ENCODE measurements around the gene OTUD6A.
"Not testable (repeated sequence)": the region's sequence is repeated elsewhere in the genome, so short reads cannot be mapped to it uniquely, and the experiment has no call there.

Gene OTUD6A

GRCh38 chrX:70049406-70049805, 12.9 kb upstream of the OTUD6A start:
- no peak for DNase-seq

GRCh38 chrX:70049925-70050324, 12.3 kb upstream of the OTUD6A start, which contains the start of gene AWAT2:
AWAT2 (minus strand) TSS chrX:70049938; CDS start chrX:70049932, 6 bp downstream.
- no peak for DNase-seq

GRCh38 chrX:70052895-70053615, 9.2 kb upstream of the OTUD6A start:
- DNase-seq: no peak

GRCh38 chrX:70054391-70054790, 7.9 kb upstream of the OTUD6A start:
- DNase-seq: no peak

DNA sequence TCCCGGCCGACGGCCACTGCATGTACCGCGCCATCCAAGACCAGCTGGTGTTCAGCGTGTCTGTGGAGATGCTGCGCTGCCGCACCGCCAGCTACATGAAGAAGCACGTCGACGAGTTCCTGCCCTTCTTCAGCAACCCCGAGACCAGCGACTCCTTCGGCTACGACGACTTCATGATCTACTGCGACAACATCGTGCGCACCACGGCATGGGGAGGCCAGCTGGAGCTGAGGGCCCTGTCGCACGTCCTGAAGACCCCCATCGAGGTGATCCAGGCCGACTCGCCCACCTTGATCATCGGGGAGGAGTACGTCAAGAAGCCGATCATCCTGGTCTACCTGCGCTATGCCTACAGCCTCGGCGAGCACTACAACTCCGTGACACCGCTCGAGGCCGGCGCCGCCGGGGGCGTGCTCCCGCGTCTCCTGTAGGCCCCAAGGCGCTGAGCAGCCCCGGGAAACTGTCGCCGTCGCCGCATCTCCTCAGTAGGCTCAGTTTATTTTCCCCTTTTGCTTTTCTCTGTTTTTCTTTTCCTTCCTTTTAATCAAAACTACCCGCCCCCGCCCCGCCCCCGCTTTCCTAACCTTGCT, 799 bp downstream of the OTUD6A start:
- no peak for DNase-seq

DNA sequence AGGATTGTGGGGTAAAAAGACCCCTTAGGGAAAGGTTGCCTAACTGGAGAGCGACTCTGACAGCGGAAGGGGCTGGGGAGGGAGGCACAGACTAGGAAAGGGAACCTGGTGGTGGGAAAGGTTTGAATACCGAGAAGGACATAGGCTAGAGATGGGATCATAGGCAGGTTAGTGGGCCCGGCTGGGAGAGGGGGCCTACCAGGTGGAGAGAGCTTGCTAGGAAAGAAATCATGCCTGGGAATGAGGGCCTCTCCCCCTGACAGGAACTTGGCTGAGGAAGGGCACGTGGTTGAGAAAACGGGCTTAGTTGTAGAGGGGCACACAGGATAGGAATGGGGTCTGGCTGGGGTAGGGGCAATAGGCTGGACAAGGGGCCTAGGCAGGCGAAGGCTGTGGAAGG, 4.4 kb downstream of the OTUD6A start:
- no peak for DNase-seq

DNA sequence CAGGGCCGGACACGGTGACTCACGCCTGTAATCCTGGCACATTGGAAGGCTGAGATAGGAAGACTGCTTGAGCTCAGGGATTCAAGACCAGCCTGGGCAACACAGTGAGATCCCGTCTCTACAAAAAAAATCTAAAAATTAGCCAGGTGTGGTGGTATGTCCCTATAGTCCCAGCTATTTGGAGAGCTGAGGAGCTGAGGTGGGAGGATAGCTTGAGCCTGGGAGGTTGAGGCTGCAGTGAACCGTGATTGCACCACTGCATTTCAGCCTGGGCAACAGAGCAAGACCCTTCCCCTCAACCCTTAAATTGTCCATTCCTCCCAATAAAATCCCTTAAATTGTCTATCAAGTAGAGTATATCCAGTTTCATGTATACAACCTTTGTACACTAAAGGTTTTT, 17.0 kb downstream of the OTUD6A start:
- DNase-seq: no peak

DNA sequence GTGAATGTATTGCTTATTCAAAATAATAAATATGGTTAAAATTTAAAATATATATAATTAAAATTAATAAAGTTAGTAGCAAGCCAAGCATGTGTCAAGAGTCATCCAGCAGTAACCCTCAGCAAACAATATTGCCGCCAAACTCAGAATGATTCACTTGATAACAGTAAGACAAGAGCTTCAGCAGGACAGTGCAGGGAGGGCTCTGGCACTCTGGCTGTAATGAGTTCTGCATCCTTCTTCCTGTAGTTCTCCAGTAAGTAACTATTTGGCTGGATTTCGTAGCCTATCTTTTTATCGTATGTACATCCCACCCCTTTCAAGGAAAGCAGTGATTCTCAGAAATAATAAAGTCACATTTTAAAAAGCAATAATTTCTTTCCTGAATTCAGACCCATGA, 17.6 kb downstream of the OTUD6A start:
- no peak for DNase-seq

GRCh38 chrX:70082723-70083122, 20.5 kb downstream of the OTUD6A start:
- no peak for DNase-seq

GRCh38 chrX:70084592-70085240, 22.5 kb downstream of the OTUD6A start:
- no peak for DNase-seq

DNA sequence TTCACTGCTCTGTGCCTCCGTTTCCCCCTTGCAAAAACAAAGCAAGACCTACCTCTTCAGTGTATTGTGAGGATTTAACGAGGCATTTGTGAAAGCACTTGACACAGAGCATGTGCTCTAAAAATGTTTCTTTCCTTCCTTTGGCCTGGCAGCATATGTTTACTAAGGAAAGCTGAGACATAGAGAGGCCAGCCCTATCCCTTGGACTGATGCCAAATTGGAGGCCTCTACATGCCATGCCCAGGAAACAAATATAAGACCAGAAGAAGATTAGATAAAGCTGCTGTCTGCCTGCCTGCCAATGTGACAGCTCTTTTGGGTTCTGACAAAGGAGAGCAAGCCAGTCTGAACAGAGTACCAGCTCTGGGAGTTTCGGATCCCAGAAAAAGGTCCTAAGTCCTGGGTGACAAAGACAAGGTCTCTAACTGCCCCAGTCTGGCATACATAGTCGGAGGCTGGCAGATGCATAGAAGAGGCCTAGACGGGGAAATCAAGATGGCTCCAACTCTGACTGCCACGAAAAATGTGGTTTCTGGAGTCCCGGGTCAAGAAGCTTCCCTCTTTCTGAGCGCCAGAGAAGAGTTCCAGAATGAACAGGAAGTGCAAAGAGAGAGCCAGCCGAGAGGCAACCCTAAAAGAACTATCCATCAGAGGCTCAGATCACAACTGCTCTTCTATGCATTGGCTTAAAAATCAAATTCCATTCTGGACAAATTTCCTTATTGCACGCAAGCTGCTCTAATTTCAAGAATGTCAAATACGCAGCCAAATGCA, 25.8 kb downstream of the OTUD6A start:
- no peak for DNase-seq

DNA sequence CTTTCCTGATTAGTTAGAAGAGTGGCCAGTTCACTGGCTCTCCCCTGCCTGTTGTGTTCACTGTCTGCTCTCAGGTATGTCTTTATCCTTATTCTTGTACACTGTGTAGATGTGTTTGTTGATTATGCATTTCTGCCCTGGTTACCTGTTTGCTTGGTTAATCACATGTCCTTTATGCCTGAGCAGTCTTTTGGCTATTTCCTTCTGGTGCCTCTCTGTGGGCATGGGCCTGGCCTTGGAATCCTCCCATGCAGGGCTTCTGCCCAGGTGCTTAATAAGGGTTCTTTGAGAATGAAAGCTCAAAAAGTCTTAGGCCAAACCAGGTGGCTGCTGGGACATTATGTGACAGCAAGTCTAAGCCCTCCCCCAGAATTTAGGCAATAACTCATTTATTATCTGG, 26.5 kb downstream of the OTUD6A start:
- no peak for DNase-seq

DNA sequence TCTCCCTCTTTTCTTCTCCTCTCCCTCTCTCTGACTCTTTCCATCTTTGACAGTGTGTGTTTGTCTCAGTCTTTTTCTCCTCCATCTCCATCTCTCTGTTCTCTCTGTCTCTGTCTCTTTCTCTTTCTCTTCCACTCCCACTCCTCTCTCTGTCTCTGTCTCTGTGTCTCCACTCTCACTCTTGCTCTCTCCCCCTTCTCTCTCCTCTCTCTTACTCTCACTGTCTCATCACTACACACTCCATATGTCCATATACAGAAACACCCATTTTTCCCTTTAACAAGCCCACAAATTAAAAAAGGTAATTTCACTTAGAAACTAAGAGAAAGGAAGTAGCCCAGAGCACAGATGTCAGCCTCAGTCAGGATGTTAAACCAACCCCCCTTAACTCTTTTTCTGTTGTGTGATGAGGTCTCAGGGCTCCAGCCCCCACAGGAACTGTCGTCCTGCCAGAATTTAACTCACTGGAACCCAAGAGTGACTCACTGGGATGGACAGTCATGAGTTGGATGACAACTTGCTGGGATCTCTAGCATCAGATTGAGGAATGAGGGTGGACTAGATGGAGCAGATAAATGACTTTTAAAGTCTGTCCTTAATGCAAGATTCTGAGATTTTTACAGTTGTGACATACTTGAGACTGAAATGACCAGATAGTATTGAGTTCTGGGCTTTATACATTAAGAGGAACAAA, 27.5 kb downstream of the OTUD6A start:
- DNase-seq: no peak

GRCh38 chrX:70092247-70092646, 30.0 kb downstream of the OTUD6A start:
- DNase-seq: no peak

DNA sequence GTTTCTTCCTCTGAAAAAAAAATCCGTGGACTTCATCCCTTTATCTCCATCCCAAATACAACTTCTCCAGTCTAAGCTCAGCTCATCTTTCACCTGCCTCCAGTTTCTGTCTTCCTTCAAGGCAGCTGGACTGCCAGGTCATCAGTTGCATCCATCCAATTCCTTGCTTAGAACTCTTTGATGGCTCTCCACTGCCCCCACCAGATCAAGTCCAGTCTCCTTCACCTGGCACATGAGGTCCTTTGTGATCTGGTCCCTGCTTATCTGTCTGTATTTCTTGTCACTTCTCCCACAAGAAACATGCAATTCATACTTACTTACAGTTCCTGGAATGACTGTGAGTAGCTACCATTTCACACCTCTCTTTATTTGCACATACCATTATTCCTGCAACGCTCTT, 33.8 kb downstream of the OTUD6A start:
- DNase-seq: no peak

DNA sequence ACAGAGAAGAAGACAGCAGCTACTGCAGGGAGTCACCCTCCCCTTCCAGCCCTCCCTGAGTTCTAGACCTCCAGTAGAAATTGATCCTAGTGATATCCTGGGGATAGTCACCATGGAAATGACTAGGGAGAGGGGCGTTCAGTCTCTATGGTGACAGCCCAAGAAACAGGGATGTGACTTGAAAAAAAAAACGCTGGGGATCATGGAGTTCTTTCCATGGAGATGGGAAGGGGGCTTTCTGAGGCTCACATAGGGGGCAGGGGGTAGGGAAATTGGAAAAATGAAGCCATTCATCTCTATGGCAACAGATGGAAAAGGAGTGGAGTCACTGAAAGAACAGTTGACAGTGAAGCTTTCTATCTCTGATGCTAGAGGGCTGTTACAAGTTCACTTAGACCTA, 43.0 kb downstream of the OTUD6A start:
- no peak for DNase-seq

DNA sequence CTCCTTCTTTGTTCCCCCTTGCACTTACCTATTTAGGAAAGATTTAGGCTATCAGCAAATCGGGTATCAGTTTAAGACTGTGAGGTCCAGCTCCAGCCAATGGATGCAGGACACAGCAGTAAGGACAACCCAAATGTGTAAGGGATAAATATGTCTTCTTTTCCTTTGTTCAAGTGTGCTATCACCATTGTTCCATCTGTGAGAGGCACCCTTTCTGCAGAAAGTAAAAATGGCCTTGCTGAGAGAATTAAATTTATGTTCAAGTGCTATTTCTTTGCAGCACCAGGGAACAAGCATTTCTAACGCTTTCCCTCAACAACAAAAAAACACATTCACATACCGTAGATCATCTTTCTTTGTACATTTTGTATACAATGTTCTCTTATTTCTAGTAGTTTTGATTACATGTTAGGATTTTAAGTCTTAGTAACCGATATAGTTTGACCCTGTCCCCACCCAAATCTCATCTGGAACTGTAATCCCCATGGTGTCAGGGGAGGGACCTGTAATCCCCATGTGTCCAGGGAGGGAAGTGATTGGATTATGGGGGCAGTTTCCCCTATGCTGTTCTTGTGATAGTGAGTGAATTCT, 49.3 kb downstream of the OTUD6A start:
- not testable (repeated sequence) for DNase-seq
